Limb (tissue), 2 donors: Measurements from ENCODE around the gene EEF1G.
A peak's percentile ranks its signal among the peaks of the same experiment; 100 is the strongest.
"Not testable (repeated sequence)": the region's sequence is repeated elsewhere in the genome, so short reads cannot be mapped to it uniquely, and the experiment has no call there.

Experiments used
- DNase-seq, 2 donors: peaks; one replicate each; pipeline ENCODE4 v3.0.0-alpha.2; 2016; ENCODE audit errors: extremely low spot score in 2 of 2

EEF1G gene

GRCh38 chr11:62578541-62578940 is 4.8 kb upstream of the EEF1G start:
- no peak for DNase-seq

- DNase-seq: no peak
Measured at GRCh38 chr11:62577046-62577714, 3.5 kb upstream of the EEF1G start.

GRCh38 chr11:62575837-62576236 is 2.1 kb upstream of the EEF1G start:
- no peak for DNase-seq

- no peak for DNase-seq
Measured at GRCh38 chr11:62575156-62575555, 1.5 kb upstream of the EEF1G start.

GRCh38 chr11:62574363-62575071 is 826 bp upstream of the EEF1G start:
- peak in 1 of 2 donors; percentile 48 for DNase-seq

- DNase-seq: peak in 1 of 2 donors; percentile 5
Measured at GRCh38 chr11:62573006-62573591, 592 bp downstream of the EEF1G start.

- no peak for DNase-seq
Measured at GRCh38 chr11:62572431-62572830, 1.3 kb downstream of the EEF1G start.

GRCh38 chr11:62571493-62571892 is 2.2 kb downstream of the EEF1G start:
- DNase-seq: not testable (repeated sequence)

GRCh38 chr11:62570903-62571302 is 2.8 kb downstream of the EEF1G start:
- not testable (repeated sequence) for DNase-seq

GRCh38 chr11:62569611-62570010 is 4.1 kb downstream of the EEF1G start:
- DNase-seq: no peak

- no peak for DNase-seq
Measured at GRCh38 chr11:62567018-62567633, 6.6 kb downstream of the EEF1G start.

- no peak for DNase-seq
Measured at GRCh38 chr11:62566247-62566646, 7.4 kb downstream of the EEF1G start.

GRCh38 chr11:62565100-62565802 is 8.4 kb downstream of the EEF1G start:
- DNase-seq: no peak

GRCh38 chr11:62561677-62562230 is 11.9 kb downstream of the EEF1G start:
- not testable (repeated sequence) for DNase-seq

- DNase-seq: peak; percentile 78 to 82
Measured at GRCh38 chr11:62560566-62561103, 13.1 kb downstream of the EEF1G start.

GRCh38 chr11:62559626-62560025 is 14.1 kb downstream of the EEF1G start:
- DNase-seq: not testable (repeated sequence)

GRCh38 chr11:62559204-62559603 is 14.5 kb downstream of the EEF1G start:
- no peak for DNase-seq

- no peak for DNase-seq
Measured at GRCh38 chr11:62558669-62559068, 15.0 kb downstream of the EEF1G start.

- no peak for DNase-seq
Measured at GRCh38 chr11:62556875-62557631, 16.6 kb downstream of the EEF1G start.
